IMR-90 (cell line): ENCODE results near the gene CTNNA2. TPM values are rescaled to one million over a fixed set of nuclear protein-coding genes. Genes with fewer than 3 reads are reported as not detected.

Experiments used
- ATAC-seq: fragments of 200-7000 bp; cut with Tn5 transposase; 2 replicates; pipeline ENCODE4 v1.9.1; 2020; ENCODE audit warnings: low read depth, mild to moderate bottlenecking, moderate library complexity
- BruUV-seq: library from RNA; stranded (reverse); fragments of 400-500 nt; replicated peaks from 2 replicates; lab custom pipeline; 2021; lab: Mats Ljungman, UMichigan
- CTCF ChIA-PET: fragments of 300-600 bp; formaldehyde crosslinking; extraction: SDS; loops from one replicate; lab custom pipeline; 2021; ENCODE audit warnings: antibody characterized with exemption; lab: Yijun Ruan, JAX
- POLR2A ChIA-PET: fragments of 300-600 bp; sonication (Branson Sonifier 250); formaldehyde crosslinking; loops from one replicate; lab custom pipeline; 2022; ENCODE audit warnings: antibody characterized with exemption; ENCODE audit not compliant: unreplicated experiment; lab: Charles Lee
- DNase-seq: peaks from one replicate; pipeline ENCODE4 v3.0.0; 2013
- H2AFZ ChIP-seq: replicated peaks from 2 replicates; pipeline ENCODE3; 2013; ENCODE audit warnings: low read length, mild to moderate bottlenecking; ENCODE audit not compliant: poor library complexity
- H2AK5ac ChIP-seq: 2 replicates; pipeline ENCODE4 v1.6.1; 2013; ENCODE audit warnings: low read depth, low read length, inconsistent platforms
- H2AK9ac ChIP-seq: replicated peaks from 2 replicates; pipeline ENCODE3; 2013; ENCODE audit warnings: mild to moderate bottlenecking, low read depth, low read length, moderate library complexity; ENCODE audit not compliant: poor library complexity
- H2BK120ac ChIP-seq: 2 replicates; pipeline ENCODE4 v1.6.1; 2013; ENCODE audit warnings: low read depth, low read length, inconsistent platforms
- H2BK15ac ChIP-seq: 3 replicates; pipeline ENCODE4 v1.6.1; 2013; ENCODE audit warnings: low read depth, low read length, inconsistent platforms
- H2BK20ac ChIP-seq: 2 replicates; pipeline ENCODE4 v1.6.1; 2013; ENCODE audit warnings: low read depth, mild to moderate bottlenecking, inconsistent platforms, low read length, moderate library complexity
- H2BK5ac ChIP-seq: 2 replicates; pipeline ENCODE4 v1.6.1; 2013; ENCODE audit warnings: mild to moderate bottlenecking, low read depth, low read length, inconsistent platforms; ENCODE audit not compliant: poor library complexity, severe bottlenecking
- H3K14ac ChIP-seq: replicated peaks from 2 replicates; pipeline ENCODE4 v1.6.1; 2013; ENCODE audit warnings: low read depth, low read length, inconsistent platforms
- H3K18ac ChIP-seq: 2 replicates; pipeline ENCODE4 v1.6.1; 2013; ENCODE audit warnings: low read depth, low read length, control low read depth
- H3K23ac ChIP-seq: 2 replicates; pipeline ENCODE4 v1.6.1; 2013; ENCODE audit warnings: low read depth, low read length, inconsistent platforms
- H3K27ac ChIP-seq: 2 replicates; pipeline ENCODE4 v1.5.1; 2013; ENCODE audit warnings: mild to moderate bottlenecking, control low read depth, low read length; ENCODE audit not compliant: insufficient read depth
- H3K27me3 ChIP-seq: 2 replicates; pipeline ENCODE4 v1.6.1; 2013; ENCODE audit warnings: low read length; ENCODE audit not compliant: control insufficient read depth, insufficient read depth
- H3K36me3 ChIP-seq: 2 replicates; pipeline ENCODE4 v1.6.1; 2013; ENCODE audit warnings: low read length, mixed read lengths; ENCODE audit not compliant: control insufficient read depth, insufficient read depth
- H3K4ac ChIP-seq: 2 replicates; pipeline ENCODE4 v1.6.1; 2013; ENCODE audit warnings: low read depth, low read length, inconsistent platforms
- H3K4me1 ChIP-seq: 2 replicates; pipeline ENCODE4 v1.6.1; 2013; ENCODE audit warnings: low read length, mixed read lengths; ENCODE audit not compliant: control insufficient read depth, insufficient read depth
- H3K4me2 ChIP-seq: 2 replicates; pipeline ENCODE4 v1.6.1; 2013; ENCODE audit warnings: low read depth, mild to moderate bottlenecking, control low read depth, low read length, moderate library complexity
- H3K4me3 ChIP-seq: 2 replicates; pipeline ENCODE4 v1.5.1; 2013; ENCODE audit warnings: low read depth, mild to moderate bottlenecking, control low read depth, low read length, moderate library complexity; ENCODE audit not compliant: insufficient read depth
- H3K56ac ChIP-seq: 2 replicates; pipeline ENCODE4 v1.6.1; 2013; ENCODE audit warnings: low read length, inconsistent platforms; ENCODE audit not compliant: insufficient read depth; ENCODE audit errors: extremely low read depth
- H3K79me1 ChIP-seq, 2 experiments: 2 replicates each; pipeline ENCODE4 v1.6.1; 2013; ENCODE audit warnings: low read length in 2 of 2, inconsistent platforms in 1 of 2, low read depth in 1 of 2
- H3K9ac ChIP-seq: 2 replicates; pipeline ENCODE4 v1.6.1; 2013; ENCODE audit warnings: low read depth, low read length, control low read depth
- H3K9me1 ChIP-seq: 2 replicates; pipeline ENCODE4 v1.6.1; 2013; ENCODE audit warnings: low read length, inconsistent platforms; ENCODE audit not compliant: insufficient read depth
- H3K9me3 ChIP-seq: 2 replicates; pipeline ENCODE4 v1.6.1; 2013; ENCODE audit warnings: low read length; ENCODE audit not compliant: control insufficient read depth, insufficient read depth
- H4K20me1 ChIP-seq: 2 replicates; pipeline ENCODE4 v1.6.1; 2013; ENCODE audit warnings: low read length, inconsistent platforms; ENCODE audit not compliant: insufficient read depth
- H4K5ac ChIP-seq: 2 replicates; pipeline ENCODE4 v1.6.1; 2013; ENCODE audit warnings: mild to moderate bottlenecking, low read depth, low read length, control low read depth
- H4K8ac ChIP-seq, 2 experiments: 2 replicates each; pipeline ENCODE4 v1.6.1; 2013; ENCODE audit warnings: low read depth in 2 of 2, low read length in 2 of 2, control low read depth in 1 of 2, inconsistent platforms in 1 of 2
- H4K91ac ChIP-seq: 2 replicates; pipeline ENCODE4 v1.6.1; 2013; ENCODE audit warnings: low read depth, low read length, inconsistent platforms; ENCODE audit not compliant: insufficient read depth
- CEBPB ChIP-seq: IDR thresholded peaks from 2 replicates; pipeline ENCODE4 v1.6.1; 2012; ENCODE audit warnings: low read depth, low read length, improper control_type of control experiment
- MAFK ChIP-seq: IDR thresholded peaks from 2 replicates; pipeline ENCODE4 v1.6.1; 2012; ENCODE audit warnings: low read depth, low read length, improper control_type of control experiment
- MAZ ChIP-seq: IDR thresholded peaks from 2 replicates; pipeline ENCODE4 v1.6.1; 2012; ENCODE audit warnings: low read depth, mild to moderate bottlenecking, low read length, improper control_type of control experiment, moderate library complexity, borderline replicate concordance
- MXI1 ChIP-seq: IDR thresholded peaks from 2 replicates; pipeline ENCODE4 v1.6.1; 2012; ENCODE audit warnings: low read depth, mild to moderate bottlenecking, low read length, moderate library complexity, borderline replicate concordance
- POLR2A ChIP-seq: IDR thresholded peaks from 2 replicates; pipeline ENCODE4 v1.6.1; 2012; ENCODE audit warnings: mild to moderate bottlenecking, low read depth, low read length
- RCOR1 ChIP-seq: IDR thresholded peaks from 2 replicates; pipeline ENCODE4 v1.6.1; 2012; ENCODE audit warnings: mild to moderate bottlenecking, low read length, improper control_type of control experiment; ENCODE audit not compliant: insufficient replicate concordance
- RFX5 ChIP-seq: IDR thresholded peaks from 2 replicates; pipeline ENCODE4 v1.8.0; 2012; ENCODE audit warnings: low read depth, mild to moderate bottlenecking, low read length, moderate library complexity
- WGBS, 2 experiments: methylation state at CpG; one replicate each; pipeline versions ENCODE4 v1.1.5 to v1.1.7; 2013; ENCODE audit warnings: missing lambda C conversion rate in 2 of 2; ENCODE audit not compliant: insufficient read length in 1 of 2; ENCODE audit errors: extremely low coverage in 2 of 2; 5-methylcytosine and 5-hydroxymethylcytosine counted together
- dilution Hi-C: fragments of 300-500 bp; cut with HindIII; formaldehyde crosslinking; loops from one replicate; pipeline ENCODE4 v1.14.3; 2018; ENCODE audit warnings: low sequenced_read_pairs; ENCODE audit not compliant: unreplicated experiment
- in situ Hi-C: fragments of 300-500 bp; cut with MboI; formaldehyde crosslinking; loops from 3 replicates; pipeline ENCODE4 v1.14.3; 2019; ENCODE audit warnings: low sequenced_read_pairs, inconsistent platforms, mixed read lengths
- intact Hi-C: fragments of 100-400 bp; cut with micrococcal nuclease; formaldehyde crosslinking; loops from 2 replicates; pipeline ENCODE4 v1.10.0; 2022
- polyA plus RNA-seq, 3 experiments: library from polyadenylated mRNA; depleted of rRNA; stranded (reverse); fragments of >200 nt; gene quantifications; 2 replicates each; pipeline ENCODE4 v1.2.3, GENCODE V29; 2012; ENCODE audit warnings: low replicate concordance in 1 of 3
- total RNA-seq: library from RNA; depleted of rRNA; stranded (reverse); fragments of >200 nt; gene quantifications from 2 replicates; pipeline ENCODE4 v1.2.3, GENCODE V29; 2012
- TF ChIP-seq, protein P1 (sequence below): conservative IDR thresholded peaks from 2 replicates; pipeline ENCODE4 v1.5.1; 2012; ENCODE audit warnings: mild to moderate bottlenecking, low read depth, low read length, improper control_type of control experiment
- TF ChIP-seq, protein P2 (sequence below): fragments of 150-350 bp; IDR thresholded peaks from 2 replicates; pipeline ENCODE4 v1.6.1; 2017; ENCODE audit warnings: mild to moderate bottlenecking, antibody characterized with exemption, low read length, low read depth

Gene CTNNA2
- total and polyA plus RNA-seq, 2 of the 4 experiments (the other 2 are of a cell fraction) = not detected

- ATAC-seq = no peak
- no peak overlapping the region for H3K9ac ChIP-seq
- no peak overlapping the region for H4K5ac ChIP-seq
- no peaks in the 10 kb centered on the region; the same call in 1 of the 2 replicates for H3K9me3 ChIP-seq
- ChIA-PET CTCF (no interaction called here), POLR2A (no interaction called here)
- no peaks in the 10 kb centered on the region for H3K79me1 ChIP-seq
- H3K14ac ChIP-seq = no peak overlapping the region
- TF ChIP-seq RFX5 (no peak), MXI1 (no peak), MAFK (no peak), RCOR1 (no peak), POLR2A (no peak), CEBPB (peak; percentile 60), MAZ (no peak)
- TF ChIP-seq, protein P1, sequence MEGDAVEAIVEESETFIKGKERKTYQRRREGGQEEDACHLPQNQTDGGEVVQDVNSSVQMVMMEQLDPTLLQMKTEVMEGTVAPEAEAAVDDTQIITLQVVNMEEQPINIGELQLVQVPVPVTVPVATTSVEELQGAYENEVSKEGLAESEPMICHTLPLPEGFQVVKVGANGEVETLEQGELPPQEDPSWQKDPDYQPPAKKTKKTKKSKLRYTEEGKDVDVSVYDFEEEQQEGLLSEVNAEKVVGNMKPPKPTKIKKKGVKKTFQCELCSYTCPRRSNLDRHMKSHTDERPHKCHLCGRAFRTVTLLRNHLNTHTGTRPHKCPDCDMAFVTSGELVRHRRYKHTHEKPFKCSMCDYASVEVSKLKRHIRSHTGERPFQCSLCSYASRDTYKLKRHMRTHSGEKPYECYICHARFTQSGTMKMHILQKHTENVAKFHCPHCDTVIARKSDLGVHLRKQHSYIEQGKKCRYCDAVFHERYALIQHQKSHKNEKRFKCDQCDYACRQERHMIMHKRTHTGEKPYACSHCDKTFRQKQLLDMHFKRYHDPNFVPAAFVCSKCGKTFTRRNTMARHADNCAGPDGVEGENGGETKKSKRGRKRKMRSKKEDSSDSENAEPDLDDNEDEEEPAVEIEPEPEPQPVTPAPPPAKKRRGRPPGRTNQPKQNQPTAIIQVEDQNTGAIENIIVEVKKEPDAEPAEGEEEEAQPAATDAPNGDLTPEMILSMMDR = no peak
- TF ChIP-seq, protein P2, sequence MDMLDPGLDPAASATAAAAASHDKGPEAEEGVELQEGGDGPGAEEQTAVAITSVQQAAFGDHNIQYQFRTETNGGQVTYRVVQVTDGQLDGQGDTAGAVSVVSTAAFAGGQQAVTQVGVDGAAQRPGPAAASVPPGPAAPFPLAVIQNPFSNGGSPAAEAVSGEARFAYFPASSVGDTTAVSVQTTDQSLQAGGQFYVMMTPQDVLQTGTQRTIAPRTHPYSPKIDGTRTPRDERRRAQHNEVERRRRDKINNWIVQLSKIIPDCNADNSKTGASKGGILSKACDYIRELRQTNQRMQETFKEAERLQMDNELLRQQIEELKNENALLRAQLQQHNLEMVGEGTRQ = no peak
- H3K4me2 ChIP-seq = no peak overlapping the region
- H4K20me1 ChIP-seq = no peaks in the 10 kb centered on the region
- H2AK9ac ChIP-seq = no peak overlapping the region
- H3K23ac ChIP-seq = no peak overlapping the region
- intact Hi-C loops (no loop called here), in situ Hi-C loops (no loop called here), dilution Hi-C loops (no loop called here)
- H3K27ac ChIP-seq = no peak overlapping the region
- BruUV-seq = no TSS peak
- no peak overlapping the region for H2AK5ac ChIP-seq
- no peak overlapping the region for H2AFZ ChIP-seq
- no peak overlapping the region for H3K18ac ChIP-seq
- no peak overlapping the region for H4K8ac ChIP-seq
- H3K56ac ChIP-seq = no peak overlapping the region
- no peak overlapping the region for H2BK120ac ChIP-seq
- no peaks in the 10 kb centered on the region for H3K9me1 ChIP-seq
- H3K4ac ChIP-seq = no peak overlapping the region
- H3K4me1 ChIP-seq = no peaks in the 10 kb centered on the region
- H2BK15ac ChIP-seq = no peak overlapping the region
- H3K4me3 ChIP-seq = no peak overlapping the region
- H3K27me3 ChIP-seq = no peaks in the 10 kb centered on the region
- no peak overlapping the region for H2BK20ac ChIP-seq
- no CpG with 5 or more reads among the region's 1 CpG for WGBS, 2 experiments
- no peak overlapping the region for H4K91ac ChIP-seq
- H3K36me3 ChIP-seq = no peaks in the 10 kb centered on the region
- no peak overlapping the region for H2BK5ac ChIP-seq
- DNase-seq = no peak
Observed at GRCh38 chr2:79827881-79828280, 315.0 kb downstream of the CTNNA2 start.
